Hepatocyte (in vitro differentiated cells): ENCODE measurements around the gene DNLZ.

Experiments
- EZH2 ChIP-seq: fragments of 200-600 bp; sonication (generic); IDR thresholded peaks from 2 replicates; pipeline ENCODE4 v1.6.1; 2016; ENCODE audit warnings: antibody characterized with exemption, mild to moderate bottlenecking, borderline replicate concordance
- EZH2phosphoT487 ChIP-seq: fragments of 200-600 bp; sonication (generic); IDR thresholded peaks from one replicate; pipeline ENCODE4 v1.6.1; 2018; ENCODE audit warnings: antibody characterized with exemption, mild to moderate bottlenecking, low read depth, moderate library complexity; ENCODE audit not compliant: unreplicated experiment, severe bottlenecking
- TF ChIP-seq, protein P1 (sequence below): fragments of 200-600 bp; sonication (generic); IDR thresholded peaks from 2 replicates; pipeline ENCODE4 v1.5.1; 2016; ENCODE audit warnings: antibody characterized with exemption, mild to moderate bottlenecking; ENCODE audit not compliant: poor library complexity

DNA sequence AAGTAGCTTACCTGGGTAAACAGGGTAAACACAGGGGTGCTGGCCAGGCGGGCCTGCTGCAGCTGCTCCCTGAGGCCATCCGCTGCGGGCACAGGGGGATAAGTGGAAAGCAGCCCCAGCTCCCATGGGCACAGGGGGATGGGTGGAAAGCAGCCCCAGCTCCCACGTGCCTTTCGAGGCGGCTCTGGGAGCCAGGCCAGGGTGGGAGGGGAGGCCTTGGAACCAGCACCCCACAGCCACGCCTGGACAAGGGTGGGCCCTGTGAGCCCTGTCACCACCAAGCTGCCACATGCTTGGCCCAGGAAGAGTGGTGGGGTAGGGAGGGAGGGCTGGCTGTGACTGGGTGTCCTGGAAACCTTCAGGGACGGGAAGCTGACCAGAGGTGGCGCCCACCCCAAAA is 17.8 kb upstream of the DNLZ start:
- TF ChIP-seq, protein P1, sequence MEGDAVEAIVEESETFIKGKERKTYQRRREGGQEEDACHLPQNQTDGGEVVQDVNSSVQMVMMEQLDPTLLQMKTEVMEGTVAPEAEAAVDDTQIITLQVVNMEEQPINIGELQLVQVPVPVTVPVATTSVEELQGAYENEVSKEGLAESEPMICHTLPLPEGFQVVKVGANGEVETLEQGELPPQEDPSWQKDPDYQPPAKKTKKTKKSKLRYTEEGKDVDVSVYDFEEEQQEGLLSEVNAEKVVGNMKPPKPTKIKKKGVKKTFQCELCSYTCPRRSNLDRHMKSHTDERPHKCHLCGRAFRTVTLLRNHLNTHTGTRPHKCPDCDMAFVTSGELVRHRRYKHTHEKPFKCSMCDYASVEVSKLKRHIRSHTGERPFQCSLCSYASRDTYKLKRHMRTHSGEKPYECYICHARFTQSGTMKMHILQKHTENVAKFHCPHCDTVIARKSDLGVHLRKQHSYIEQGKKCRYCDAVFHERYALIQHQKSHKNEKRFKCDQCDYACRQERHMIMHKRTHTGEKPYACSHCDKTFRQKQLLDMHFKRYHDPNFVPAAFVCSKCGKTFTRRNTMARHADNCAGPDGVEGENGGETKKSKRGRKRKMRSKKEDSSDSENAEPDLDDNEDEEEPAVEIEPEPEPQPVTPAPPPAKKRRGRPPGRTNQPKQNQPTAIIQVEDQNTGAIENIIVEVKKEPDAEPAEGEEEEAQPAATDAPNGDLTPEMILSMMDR = no peak
- TF ChIP-seq EZH2 (no peak), EZH2phosphoT487 (no peak)
